ENCODE results near the gene SLC27A5.

Gene SLC27A5

GRCh38 chr19:58511353-58512208 lies at the start of gene SLC27A5:
TSS of gene SLC27A5 (minus strand) at chr19:58511992. CDS start at chr19:58511955, 37 bp downstream.
- Histone ChIP-seq H3K4me1 (ENCODE audit: control insufficient read depth, insufficient read depth, low read length) (peaks cover 28% of the 10 kb centered on the region), H3K4me3 (ENCODE audit: low read length) (no peak within 1 kb of the TSS), H3K36me3 (ENCODE audit: control insufficient read depth, insufficient read depth, low read length) (no peaks in the 10 kb centered on the region), H3K9ac (ENCODE audit: low read length) (no peak within 1 kb of the TSS), H3K9me3 (ENCODE audit: control insufficient read depth, low read length) (no peaks in the 10 kb centered on the region), H3K27me3 (ENCODE audit: control insufficient read depth, insufficient read depth, low read length) (no peaks in the 10 kb centered on the region)

GRCh38 chr19:58560921-58561320 lies 49.1 kb upstream of the SLC27A5 start:
- Histone ChIP-seq H3K4me1 (ENCODE audit: control insufficient read depth, insufficient read depth, low read length) (peaks cover 44% of the 10 kb centered on the region), H3K36me3 (ENCODE audit: control insufficient read depth, insufficient read depth, low read length) (no peaks in the 10 kb centered on the region), H3K9me3 (ENCODE audit: control insufficient read depth, low read length) (no peaks in the 10 kb centered on the region), H3K9ac (ENCODE audit: low read length) (no peak overlapping the region), H3K4me3 (ENCODE audit: low read length) (no peak overlapping the region), H3K27me3 (ENCODE audit: control insufficient read depth, insufficient read depth, low read length) (no peaks in the 10 kb centered on the region)

DNA sequence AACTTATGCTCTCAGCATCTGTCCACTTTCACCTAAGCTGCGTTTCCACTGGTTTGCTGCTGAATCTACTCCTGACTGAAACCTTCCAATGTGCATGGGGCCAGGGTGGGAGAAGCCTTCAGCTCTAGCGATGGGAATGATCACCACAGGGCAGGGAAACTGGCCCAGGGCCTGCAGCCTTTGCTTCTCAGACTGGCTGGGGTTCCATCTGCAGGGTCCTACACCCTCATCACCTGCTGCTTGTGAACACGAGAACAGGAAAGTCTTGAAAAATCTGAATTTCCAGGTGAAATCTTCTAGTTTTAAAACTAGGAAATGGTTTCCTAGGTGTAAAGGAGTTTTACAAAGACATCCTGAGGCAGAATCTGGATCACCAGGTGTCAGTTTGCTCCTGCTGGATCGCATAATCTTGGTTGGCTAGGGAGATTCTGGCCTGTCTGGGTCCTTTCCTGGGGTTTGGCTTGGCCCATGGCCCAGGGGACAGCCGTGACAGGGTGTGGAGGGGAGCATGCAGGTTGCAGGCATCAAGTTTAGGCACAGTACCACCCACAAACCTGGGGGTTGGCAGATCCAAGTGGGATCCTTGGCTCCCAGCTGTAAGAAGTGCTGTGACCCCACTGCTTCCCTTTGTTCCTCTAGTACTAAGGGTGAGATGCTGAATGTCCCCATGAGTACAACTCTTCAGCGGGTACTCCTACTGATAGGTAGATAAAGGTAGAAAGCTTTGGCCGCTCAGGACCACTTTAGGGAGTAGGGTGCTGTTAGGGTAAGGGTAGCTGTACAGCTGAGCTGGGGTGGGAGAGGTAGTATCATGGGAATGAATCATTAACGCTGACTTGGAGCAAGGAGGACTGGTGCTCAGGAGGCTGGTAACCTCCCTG lies 48.5 kb upstream of the SLC27A5 start:
- no peaks in the 10 kb centered on the region for H3K36me3 ChIP-seq (ENCODE audit: control insufficient read depth, insufficient read depth, low read length)
- H3K9ac ChIP-seq (ENCODE audit: low read length) = peak overlapping the region; percentile 94

GRCh38 chr19:58559275-58560006 lies 47.6 kb upstream of the SLC27A5 start:
- no peaks in the 10 kb centered on the region for H3K36me3 ChIP-seq (ENCODE audit: control insufficient read depth, insufficient read depth, low read length)
- peak overlapping the region; percentile 72 for H3K4me3 ChIP-seq (ENCODE audit: low read length)
- no peaks in the 10 kb centered on the region for H3K9me3 ChIP-seq (ENCODE audit: control insufficient read depth, low read length)
- peak overlapping the region; percentile 94 for H3K9ac ChIP-seq (ENCODE audit: low read length)
- peaks cover 51% of the 10 kb centered on the region for H3K4me1 ChIP-seq (ENCODE audit: control insufficient read depth, insufficient read depth, low read length)
- H3K27me3 ChIP-seq (ENCODE audit: control insufficient read depth, insufficient read depth, low read length) = no peaks in the 10 kb centered on the region

More for the DNA sequence above, 48.5 kb upstream of the SLC27A5 start:
- H3K4me1 ChIP-seq (ENCODE audit: control insufficient read depth, insufficient read depth, low read length) = peaks cover 47% of the 10 kb centered on the region
- H3K9me3 ChIP-seq (ENCODE audit: control insufficient read depth, low read length) = no peaks in the 10 kb centered on the region
- H3K4me3 ChIP-seq (ENCODE audit: low read length) = peak overlapping the region; percentile 72
- no peaks in the 10 kb centered on the region for H3K27me3 ChIP-seq (ENCODE audit: control insufficient read depth, insufficient read depth, low read length)

DNA sequence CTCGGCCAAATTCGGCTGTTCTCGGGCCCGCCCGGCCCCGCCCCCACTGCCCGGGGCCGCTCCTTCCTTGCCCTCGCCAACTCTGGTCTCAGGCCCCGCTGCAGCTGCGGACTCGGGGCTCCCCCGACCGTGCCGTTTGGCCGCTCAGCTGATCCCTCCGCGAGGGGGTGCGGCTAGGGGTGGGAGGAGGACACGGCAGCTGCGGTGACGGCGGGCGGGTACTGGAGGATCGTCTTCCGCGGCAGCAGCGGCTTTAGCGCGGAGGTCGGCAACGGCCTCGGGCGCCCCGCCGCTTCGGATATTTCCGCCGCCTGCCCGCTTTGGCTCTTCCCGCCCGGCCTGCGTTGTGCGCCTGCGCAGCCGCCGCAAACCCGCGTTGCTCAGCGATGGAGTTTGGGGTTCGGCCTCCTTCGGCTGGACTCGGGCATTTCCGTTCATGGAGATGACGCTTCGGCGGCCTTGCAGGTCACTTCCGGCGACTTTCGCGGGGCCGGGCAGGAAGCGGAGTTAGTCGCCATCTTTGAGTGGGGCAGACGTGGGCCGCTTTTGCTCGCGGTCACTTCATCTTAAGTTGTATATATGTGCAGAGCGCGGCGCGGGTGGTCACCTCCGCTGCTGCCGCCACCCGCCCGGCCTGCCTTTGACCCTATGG lies 47.0 kb upstream of the SLC27A5 start:
- H3K4me1 ChIP-seq (ENCODE audit: control insufficient read depth, insufficient read depth, low read length) = peaks cover 56% of the 10 kb centered on the region

DNA sequence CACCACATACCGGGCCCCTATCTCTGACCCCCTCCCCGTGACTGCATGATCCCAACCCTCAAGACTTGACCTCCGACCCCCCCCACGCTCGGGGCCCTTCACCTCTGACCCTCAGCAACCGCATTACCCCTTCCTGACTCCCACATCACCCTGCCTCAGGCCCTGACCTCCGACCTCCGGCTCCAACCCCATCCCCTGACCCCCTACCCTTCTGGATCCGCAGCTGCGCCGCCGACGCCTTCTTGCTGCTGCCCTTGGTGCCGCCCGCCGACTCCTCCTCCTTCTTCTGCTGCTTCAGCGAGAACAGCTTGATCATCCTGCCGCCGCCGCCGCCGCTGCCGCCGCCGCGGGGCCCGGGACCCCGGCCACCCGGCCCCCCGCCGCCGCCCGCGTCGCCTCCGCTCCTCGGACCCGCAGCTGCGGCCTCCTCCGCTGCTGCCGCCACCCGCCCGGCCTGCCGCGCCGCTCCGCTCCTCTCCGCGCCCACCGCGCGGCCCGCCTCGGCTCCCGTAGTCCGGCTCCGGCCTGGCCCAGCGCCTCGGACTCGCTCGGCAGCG lies 46.4 kb upstream of the SLC27A5 start, which contains the start of gene UBE2M:
TSS of gene UBE2M (minus strand) at position 546 of the 557 bp plus-strand sequence. CDS start at position 316, 230 bp downstream.
- no peaks in the 10 kb centered on the region for H3K36me3 ChIP-seq (ENCODE audit: control insufficient read depth, insufficient read depth, low read length)
- H3K4me1 ChIP-seq (ENCODE audit: control insufficient read depth, insufficient read depth, low read length) = peaks cover 51% of the 10 kb centered on the region
- no peaks in the 10 kb centered on the region for H3K9me3 ChIP-seq (ENCODE audit: control insufficient read depth, low read length)
- H3K4me3 ChIP-seq (ENCODE audit: low read length) = peak within 1 kb of the TSS; percentile 80
- peak within 1 kb of the TSS; percentile 94 for H3K9ac ChIP-seq (ENCODE audit: low read length)
- H3K27me3 ChIP-seq (ENCODE audit: control insufficient read depth, insufficient read depth, low read length) = no peaks in the 10 kb centered on the region

More for the DNA sequence above, 47.0 kb upstream of the SLC27A5 start:
- H3K9ac ChIP-seq (ENCODE audit: low read length) = peak overlapping the region; percentile 94
- H3K9me3 ChIP-seq (ENCODE audit: control insufficient read depth, low read length) = no peaks in the 10 kb centered on the region
- H3K4me3 ChIP-seq (ENCODE audit: low read length) = peak overlapping the region; percentile 72
- H3K27me3 ChIP-seq (ENCODE audit: control insufficient read depth, insufficient read depth, low read length) = no peaks in the 10 kb centered on the region
- H3K36me3 ChIP-seq (ENCODE audit: control insufficient read depth, insufficient read depth, low read length) = no peaks in the 10 kb centered on the region

DNA sequence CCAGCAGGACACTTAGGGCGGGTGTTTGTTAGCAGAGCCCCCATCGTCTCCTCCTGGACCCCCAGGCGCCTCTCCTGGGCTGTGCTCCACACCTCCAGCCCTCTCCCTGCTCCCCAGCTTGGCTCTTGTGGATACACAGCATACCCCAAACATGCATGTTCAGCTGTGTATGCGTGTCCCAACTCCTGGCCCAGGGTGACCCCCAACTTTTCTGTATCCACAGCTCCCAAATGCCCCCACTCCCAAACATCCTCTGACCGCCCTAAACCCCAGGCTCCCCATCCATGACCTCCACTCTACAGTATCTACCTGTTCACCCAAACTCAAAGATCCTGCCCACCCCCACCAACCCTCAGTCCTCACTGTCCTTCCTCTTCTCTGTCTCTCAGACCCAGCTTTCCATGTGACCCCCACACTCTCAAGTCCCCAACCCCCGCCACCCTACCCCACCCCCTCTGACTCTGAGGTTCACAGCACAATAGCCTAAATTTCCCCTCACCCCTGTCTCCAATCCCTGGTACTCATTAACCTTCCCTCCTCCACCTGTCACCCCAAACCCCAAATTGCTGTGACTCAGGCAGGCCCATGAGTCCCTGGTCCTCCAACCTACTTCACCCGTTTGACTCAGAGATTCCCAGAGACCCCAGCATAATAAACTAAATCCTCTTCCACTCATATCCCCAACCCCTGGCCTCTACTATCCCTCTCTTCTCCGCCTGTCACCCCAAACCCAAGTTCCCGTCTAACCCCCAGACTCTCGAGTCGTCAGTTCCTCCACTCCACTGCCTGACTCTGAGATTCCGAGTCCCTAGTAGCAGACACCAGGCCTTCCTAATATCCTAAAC lies 45.7 kb upstream of the SLC27A5 start:
- peaks cover under 1% of the 10 kb centered on the region for H3K36me3 ChIP-seq (ENCODE audit: control insufficient read depth, insufficient read depth, low read length)
- H3K9ac ChIP-seq (ENCODE audit: low read length) = peak overlapping the region; percentile 93
- H3K9me3 ChIP-seq (ENCODE audit: control insufficient read depth, low read length) = no peaks in the 10 kb centered on the region
- H3K27me3 ChIP-seq (ENCODE audit: control insufficient read depth, insufficient read depth, low read length) = no peaks in the 10 kb centered on the region
- peaks cover 44% of the 10 kb centered on the region for H3K4me1 ChIP-seq (ENCODE audit: control insufficient read depth, insufficient read depth, low read length)
- peak overlapping the region; percentile 80 for H3K4me3 ChIP-seq (ENCODE audit: low read length)

DNA sequence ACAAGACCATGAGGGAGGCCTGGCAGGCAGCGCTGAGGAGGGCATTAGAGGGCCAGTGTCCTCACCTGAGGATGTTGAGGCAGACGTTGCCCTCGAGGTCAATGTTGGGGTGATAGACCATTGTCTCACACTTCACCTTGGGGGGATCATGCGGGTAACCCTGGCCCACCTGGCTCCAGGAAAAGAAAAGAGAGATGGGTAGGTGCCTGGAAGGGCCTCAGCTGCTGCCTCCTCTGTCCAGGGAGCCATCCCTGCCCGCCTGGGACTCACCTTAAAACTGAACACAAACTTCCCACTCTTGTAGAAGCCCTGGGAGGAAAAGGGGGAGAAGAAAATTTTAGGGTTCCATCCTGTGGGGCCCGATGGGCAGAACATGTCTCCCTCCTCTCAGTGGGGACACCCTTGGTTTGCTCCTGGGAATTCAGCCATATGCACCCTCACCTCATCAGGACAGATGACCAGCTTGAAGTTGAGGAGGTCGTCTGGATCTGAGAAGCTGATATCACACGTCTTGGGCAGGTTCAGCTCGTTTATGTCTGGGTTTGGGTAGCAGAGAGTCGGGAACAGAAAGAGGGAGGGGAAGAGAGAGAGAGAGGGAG lies 44.9 kb upstream of the SLC27A5 start:
- H3K9me3 ChIP-seq (ENCODE audit: control insufficient read depth, low read length) = no peaks in the 10 kb centered on the region
- no peaks in the 10 kb centered on the region for H3K27me3 ChIP-seq (ENCODE audit: control insufficient read depth, insufficient read depth, low read length)
- H3K4me1 ChIP-seq (ENCODE audit: control insufficient read depth, insufficient read depth, low read length) = peaks cover 38% of the 10 kb centered on the region
- peak overlapping the region; percentile 93 for H3K9ac ChIP-seq (ENCODE audit: low read length)
- H3K4me3 ChIP-seq (ENCODE audit: low read length) = no peak overlapping the region
- peaks cover 7% of the 10 kb centered on the region for H3K36me3 ChIP-seq (ENCODE audit: control insufficient read depth, insufficient read depth, low read length)

DNA sequence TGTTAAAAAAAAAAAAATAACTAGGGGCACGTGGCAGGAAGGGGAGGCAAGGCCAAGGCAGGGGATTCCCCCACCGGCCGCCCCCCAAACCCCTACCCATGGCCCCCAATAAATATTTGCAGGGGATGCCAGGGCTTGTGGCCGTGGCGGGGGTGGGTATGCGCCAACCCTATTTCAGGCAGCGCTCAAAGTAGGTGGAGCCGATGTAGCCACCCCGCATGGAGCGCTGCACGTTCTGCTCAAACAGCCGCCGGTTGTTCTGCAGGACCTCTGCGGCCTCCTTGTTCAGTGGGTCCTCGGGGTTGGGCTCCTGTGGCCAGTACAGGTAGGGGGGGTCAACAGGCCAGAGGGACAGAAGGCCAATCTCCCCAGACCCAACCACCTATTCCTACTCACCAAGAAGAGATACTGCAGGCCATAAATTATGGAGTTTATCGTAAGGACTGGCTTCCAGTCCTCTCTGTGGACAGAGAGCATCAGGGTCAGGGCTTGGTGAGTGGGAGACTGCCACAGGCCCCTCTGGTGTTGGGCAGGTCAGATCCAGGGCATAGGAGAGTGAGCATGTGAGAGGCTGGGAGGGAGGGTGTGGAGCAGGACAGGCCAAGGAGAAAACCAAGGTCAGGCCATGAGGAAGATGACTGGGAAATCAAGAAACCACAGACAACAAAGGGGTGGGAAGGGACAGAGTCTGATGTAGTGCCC lies 44.3 kb upstream of the SLC27A5 start:
- Histone ChIP-seq H3K4me3 (ENCODE audit: low read length) (no peak overlapping the region), H3K36me3 (ENCODE audit: control insufficient read depth, insufficient read depth, low read length) (peaks cover 8% of the 10 kb centered on the region), H3K9me3 (ENCODE audit: control insufficient read depth, low read length) (no peaks in the 10 kb centered on the region), H3K4me1 (ENCODE audit: control insufficient read depth, insufficient read depth, low read length) (peaks cover 33% of the 10 kb centered on the region), H3K27me3 (ENCODE audit: control insufficient read depth, insufficient read depth, low read length) (no peaks in the 10 kb centered on the region), H3K9ac (ENCODE audit: low read length) (no peak overlapping the region)
